Measurements from ENCODE around the gene WIPF2. TPM values are rescaled to one million over a fixed set of nuclear protein-coding genes. Genes with fewer than 3 reads are reported as not detected.
"Not testable (repeated sequence)": the region's sequence is repeated elsewhere in the genome, so short reads cannot be mapped to it uniquely, and the experiment has no call there.

WIPF2 gene
- total RNA-seq, 4 donors from 2014 or later = 9.8 to 13.8 (median 11.2) TPM

- H3K4me1 ChIP-seq = peaks cover 8 to 27% (median 16%) of the 10 kb centered on the region in 3 donors
- no peaks in the 10 kb centered on the region for H3K9me3 ChIP-seq
- H3K4me3 ChIP-seq = no peak overlapping the region
- DNase-seq = no peak
- peak in 1 of 6 experiments; percentile 48 for TF ChIP-seq CTCF (IDR thresholded peaks at IDR 0.05)
- TF ChIP-seq POLR2A (IDR thresholded peaks at IDR 0.05) = no peak
- no peaks in the 10 kb centered on the region for H3K36me3 ChIP-seq
- no peak overlapping the region for H3K27ac ChIP-seq
- WGBS, 2 donors = 64 to 65% methylated on average over 4 of the region's 4 CpGs
- intact Hi-C loops (cut with DNase I) = loop anchor here (10.0 kb wide), 1 partner anchor 253 kb away; no protein-coding TSS in a partner anchor
- no peaks in the 10 kb centered on the region for H3K27me3 ChIP-seq
Observed at GRCh38 chr17:40301315-40301714, 82.2 kb downstream of the WIPF2 start.

GRCh38 chr17:40303009-40303657 is 84.0 kb downstream of the WIPF2 start:
- intact Hi-C loops (cut with DNase I) = loop anchor here (2.0 to 10.0 kb wide), 2 partner anchors 52 to 252 kb away; no protein-coding TSS in a partner anchor
- no peak for DNase-seq
- H3K9me3 ChIP-seq = no peaks in the 10 kb centered on the region
- TF ChIP-seq CTCF (IDR thresholded peaks at IDR 0.05) (peak; percentile 59 to 88 (median 79)), POLR2A (IDR thresholded peaks at IDR 0.05) (no peak)
- H3K27me3 ChIP-seq = no peaks in the 10 kb centered on the region
- H3K36me3 ChIP-seq = no peaks in the 10 kb centered on the region
- WGBS, 2 donors = 43 to 47% methylated on average over 4 of the region's 4 CpGs
- H3K27ac ChIP-seq = peak overlapping the region in 1 of 4 donors; percentile 0
- peaks cover 26 to 45% (median 34%) of the 10 kb centered on the region in 3 donors for H3K4me1 ChIP-seq
- H3K4me3 ChIP-seq = no peak overlapping the region

GRCh38 chr17:40303708-40304551 is 84.8 kb downstream of the WIPF2 start:
- 29 to 33% methylated on average over 5 of the region's 5 CpGs for WGBS, 2 donors
- intact Hi-C loops (cut with DNase I) = loop anchor here (2.0 to 10.0 kb wide), 2 partner anchors 51 to 251 kb away; no protein-coding TSS in a partner anchor
- Histone ChIP-seq H3K4me3 (no peak overlapping the region), H3K36me3 (no peaks in the 10 kb centered on the region), H3K27me3 (no peaks in the 10 kb centered on the region), H3K27ac (peak overlapping the region in 2 of 4 donors; percentile 0 to 27), H3K9me3 (no peaks in the 10 kb centered on the region), H3K4me1 (peaks cover 34 to 53% (median 42%) of the 10 kb centered on the region in 3 donors)
- no peak for DNase-seq
- TF ChIP-seq CTCF (IDR thresholded peaks at IDR 0.05) = no peak
- no peak for TF ChIP-seq POLR2A (IDR thresholded peaks at IDR 0.05)

- DNase-seq, H3K9me3 ChIP-seq, H3K27me3 ChIP-seq, H3K4me3 ChIP-seq, H3K36me3 ChIP-seq: not testable (repeated sequence)
- WGBS, 2 donors = 80 to 100% methylated on average over 1 to 2 of the region's 5 CpGs
- Histone ChIP-seq H3K27ac (peak overlapping the region in 1 of 4 donors; percentile 27), H3K4me1 (peaks cover 40 to 59% (median 48%) of the 10 kb centered on the region in 3 donors)
- intact Hi-C loops (cut with DNase I) = loop anchor here (10.0 kb wide), 1 partner anchor 250 kb away; no protein-coding TSS in a partner anchor
Observed at GRCh38 chr17:40304552-40304863, 85.4 kb downstream of the WIPF2 start.

DNA sequence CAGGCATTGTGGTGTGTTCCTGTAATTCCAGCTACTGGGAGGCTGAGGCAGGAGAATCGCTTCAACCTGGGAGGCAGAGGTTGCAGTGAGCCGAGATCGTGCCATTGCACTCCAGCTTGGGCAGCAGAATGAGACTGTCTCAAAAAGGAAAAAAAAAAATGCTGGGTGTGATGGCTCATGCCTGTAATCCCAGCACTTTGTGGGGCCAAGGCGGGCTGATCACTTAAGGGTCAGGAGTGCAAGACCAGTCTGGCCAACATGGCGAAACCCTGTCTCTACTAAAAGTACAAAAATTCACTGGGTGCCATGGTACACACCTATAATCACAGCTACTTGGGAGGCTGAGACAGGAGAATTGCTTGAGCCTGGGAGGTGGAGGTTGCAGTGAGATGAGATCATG is 85.8 kb downstream of the WIPF2 start:
- not testable (repeated sequence) for DNase-seq, H3K9me3 ChIP-seq, H3K4me3 ChIP-seq, H3K36me3 ChIP-seq, H3K27ac ChIP-seq, H3K27me3 ChIP-seq
- intact Hi-C loops (cut with DNase I) = loop anchor here (10.0 kb wide), 1 partner anchor 250 kb away; no protein-coding TSS in a partner anchor
- 91 to 100% methylated on average over 5 of the region's 5 CpGs for WGBS, 2 donors
- peaks cover 44 to 63% (median 52%) of the 10 kb centered on the region in 3 donors for H3K4me1 ChIP-seq

GRCh38 chr17:40306395-40306794 is 87.3 kb downstream of the WIPF2 start:
- WGBS, 2 donors = 31 to 53% methylated on average over 1 to 2 of the region's 2 CpGs
- H3K4me3 ChIP-seq = no peak overlapping the region
- peaks cover 59 to 78% (median 67%) of the 10 kb centered on the region in 3 donors for H3K4me1 ChIP-seq
- DNase-seq = no peak
- H3K27me3 ChIP-seq = no peaks in the 10 kb centered on the region
- H3K27ac ChIP-seq = peak overlapping the region; percentile 62 to 85 (median 71)
- intact Hi-C loops (cut with DNase I) = loop anchor here (10.0 kb wide), 1 partner anchor 248 kb away; no protein-coding TSS in a partner anchor
- no peaks in the 10 kb centered on the region for H3K36me3 ChIP-seq
- no peak for TF ChIP-seq POLR2A (IDR thresholded peaks at IDR 0.05)
- H3K9me3 ChIP-seq = no peaks in the 10 kb centered on the region

Data from esophagus squamous epithelium (tissue), 5 donors.